Measurements from ENCODE around the gene SLC35F3. TPM values are rescaled to one million over a fixed set of nuclear protein-coding genes. Genes with fewer than 3 reads are reported as not detected.

Gene SLC35F3
- total and polyA plus RNA-seq, 2 experiments from 2014 or later, result 1.0 to 3.2 TPM

GRCh38 chr1:234047123-234047522 is 142.6 kb downstream of the SLC35F3 start (continued):
- no peak for TF ChIP-seq ZNF462 (CRISPR knock-in tag; IDR thresholded peaks at IDR 0.05)

GRCh38 chr1:234062166-234062565 is 157.7 kb downstream of the SLC35F3 start:
- ATAC-seq, result no peak
- H3K27ac Mint-ChIP-seq, result no peak overlapping the region
- no peaks in the 10 kb centered on the region for H3K36me3 ChIP-seq (ENCODE audit: insufficient read depth)
- TF ChIP-seq EZH2phosphoT487 (IDR thresholded peaks at IDR 0.05; ENCODE audit: unreplicated experiment) (no peak), STAT1 (IDR thresholded peaks at IDR 0.05; ENCODE audit: unreplicated experiment) (no peak), POLR2AphosphoS5 (IDR thresholded peaks at IDR 0.05; ENCODE audit: low read depth) (no peak), REST (IDR thresholded peaks at IDR 0.05; ENCODE audit: unreplicated experiment) (no peak), CTCF (conservative IDR thresholded peaks at IDR 0.05; ENCODE audit: low read depth in 2 of 2) (no peak)

More at GRCh38 chr1:234062166-234062565, 157.7 kb downstream of the SLC35F3 start:
- no peak for DNase-seq (ENCODE audit: low spot score)
- H3K9me3 Mint-ChIP-seq, result peaks cover 13% of the 10 kb centered on the region
- no peak overlapping the region for H3K4me3 Mint-ChIP-seq
- H3K9me2 ChIP-seq (ENCODE audit: insufficient read depth), result no peaks in the 10 kb centered on the region
- H3K4me2 ChIP-seq, result no peak overlapping the region
- no peaks in the 10 kb centered on the region for H3F3A ChIP-seq (replicated peaks; ENCODE audit: low read depth)
- H3K4me1 Mint-ChIP-seq, result no peaks in the 10 kb centered on the region
- no peaks in the 10 kb centered on the region for H3K27me3 Mint-ChIP-seq (ENCODE audit: insufficient read depth, low read depth, poor library complexity)
- no peak overlapping the region for H3K4me3 ChIP-seq
- H3K27me3 ChIP-seq (ENCODE audit: insufficient read depth), result no peaks in the 10 kb centered on the region
- H2AFZ ChIP-seq, result no peak overlapping the region
- H3K36me3 Mint-ChIP-seq (ENCODE audit: low read depth), result no peaks in the 10 kb centered on the region
- no peaks in the 10 kb centered on the region for H3K4me1 ChIP-seq (ENCODE audit: insufficient read depth)
- no peaks in the 10 kb centered on the region for H3K79me2 ChIP-seq (replicated peaks; ENCODE audit: insufficient read depth)
- no peak overlapping the region for H3K27ac ChIP-seq (ENCODE audit: low read depth)
- no peaks in the 10 kb centered on the region for H4K20me1 ChIP-seq (replicated peaks; ENCODE audit: insufficient read depth)
